Activated CD4-positive, CD25-positive, alpha-beta regulatory T cell (primary cell): ENCODE measurements around the gene RAB40C.

ENCODE experiments used
- DNase-seq, 4 experiments: peaks; one replicate each; lab custom pipeline; 2025; lab: John Stamatoyannopoulos, UW

The RAB40C gene

DNA sequence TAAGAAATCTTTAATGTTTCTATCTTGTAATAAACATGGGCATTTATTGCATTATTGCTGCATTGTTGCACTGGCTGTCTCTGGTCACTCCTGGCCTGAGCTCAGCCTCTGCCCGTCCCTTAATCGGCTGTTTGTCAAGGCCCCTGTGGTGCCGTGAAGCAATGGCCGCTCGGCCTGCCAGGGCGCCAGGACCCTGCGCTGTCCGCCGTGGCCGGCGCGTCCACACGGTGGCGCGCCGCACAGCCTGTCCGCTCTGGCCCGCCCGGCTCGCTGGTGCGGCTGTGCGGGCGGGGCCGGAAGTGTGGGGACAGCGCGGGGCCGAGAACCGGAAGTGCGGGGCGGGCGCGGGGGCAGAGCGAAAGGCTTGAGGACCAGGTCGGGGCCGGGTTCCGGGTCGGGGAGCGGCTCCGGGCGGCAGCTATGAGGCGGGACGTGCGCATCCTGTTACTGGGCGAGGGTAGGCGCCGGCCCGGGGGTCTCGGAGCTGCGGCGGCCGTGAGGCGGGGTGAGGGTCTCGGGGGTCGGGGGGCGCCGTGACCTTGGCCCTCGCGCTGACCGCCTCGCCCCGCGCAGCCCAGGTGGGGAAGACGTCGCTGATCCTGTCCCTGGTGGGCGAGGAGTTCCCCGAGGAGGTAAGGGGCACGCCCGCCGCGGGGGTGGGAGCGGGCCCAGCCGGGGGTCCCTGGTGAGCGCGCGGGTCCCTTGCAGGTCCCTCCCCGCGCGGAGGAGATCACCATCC lies 78.1 kb downstream of the RAB40C start, which contains the start of gene RHOT2:
Gene RHOT2 (plus strand): TSS at position 353 of the 739 bp plus-strand sequence. CDS start 68 bp downstream, at position 421.
- peak; percentile 83 to 93 (median 90) for DNase-seq

DNA sequence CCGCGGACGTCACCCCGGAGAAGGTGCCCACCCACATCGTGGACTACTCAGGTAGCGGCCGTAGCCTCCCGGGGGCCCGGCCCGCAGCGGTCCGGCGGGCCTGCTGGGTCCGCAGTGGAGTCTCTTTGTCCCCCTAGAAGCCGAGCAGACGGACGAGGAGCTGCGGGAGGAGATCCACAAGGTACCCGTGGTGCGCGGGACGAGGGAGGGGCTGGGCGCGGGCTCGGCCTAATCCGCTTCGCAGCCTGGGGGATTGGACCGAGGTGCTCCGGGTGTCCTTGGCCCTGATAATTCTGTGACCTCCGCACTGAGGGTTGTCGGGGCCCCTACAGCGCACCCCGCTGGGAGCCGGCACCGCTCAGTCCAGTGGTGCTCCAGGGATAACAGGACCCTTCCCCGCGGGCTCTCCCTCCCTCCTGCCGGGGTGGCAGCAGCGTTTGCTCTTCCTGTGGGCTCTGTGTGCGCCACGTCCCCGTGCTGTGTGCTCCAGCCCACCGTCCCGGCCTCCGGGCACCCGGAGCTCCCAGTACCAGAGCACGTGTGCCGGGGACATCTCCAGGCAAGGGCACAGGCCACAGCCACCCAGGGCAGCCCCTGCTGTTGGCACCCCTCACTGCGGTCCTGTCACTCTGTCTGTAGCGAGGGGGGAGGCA lies 78.8 kb downstream of the RAB40C start:
- no peak for DNase-seq

- DNase-seq: no peak
Observed at GRCh38 chr16:669666-670065, 79.8 kb downstream of the RAB40C start.

DNA sequence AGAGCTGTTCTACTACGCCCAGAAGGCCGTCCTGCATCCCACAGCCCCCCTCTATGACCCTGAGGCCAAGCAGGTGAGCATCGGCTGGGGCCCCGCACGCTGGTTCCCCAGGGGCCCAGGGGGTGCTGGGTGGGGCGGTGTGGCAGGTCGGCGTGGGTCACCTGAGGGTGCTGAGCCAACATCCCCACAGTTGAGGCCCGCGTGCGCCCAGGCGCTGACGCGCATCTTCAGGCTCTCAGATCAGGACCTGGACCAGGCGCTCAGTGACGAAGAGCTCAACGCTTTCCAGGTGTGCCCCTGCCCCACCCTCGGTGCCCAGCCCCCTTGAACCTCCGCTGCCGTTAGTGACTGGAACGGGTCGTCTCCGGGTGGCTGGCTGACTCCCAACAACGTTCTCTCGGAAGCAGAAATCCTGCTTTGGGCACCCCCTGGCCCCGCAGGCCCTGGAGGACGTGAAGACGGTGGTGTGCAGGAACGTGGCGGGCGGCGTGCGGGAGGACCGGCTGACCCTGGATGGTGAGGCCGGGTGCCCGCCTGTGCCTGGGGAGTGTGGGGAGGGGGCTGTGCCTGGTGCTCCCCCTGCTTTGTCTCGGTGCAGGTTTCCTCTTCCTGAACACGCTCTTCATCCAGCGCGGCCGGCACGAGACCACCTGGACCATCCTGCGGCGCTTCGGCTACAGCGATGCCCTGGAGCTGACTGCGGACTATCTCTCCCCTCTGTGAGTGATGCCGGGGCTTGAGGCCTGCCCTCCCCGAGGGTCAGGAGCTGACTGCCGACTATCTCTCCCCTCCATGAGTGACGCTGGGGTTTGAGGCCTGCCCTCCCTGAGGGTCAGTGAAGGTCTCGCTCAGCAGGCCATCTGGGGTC lies 80.9 kb downstream of the RAB40C start:
- DNase-seq: no peak

DNA sequence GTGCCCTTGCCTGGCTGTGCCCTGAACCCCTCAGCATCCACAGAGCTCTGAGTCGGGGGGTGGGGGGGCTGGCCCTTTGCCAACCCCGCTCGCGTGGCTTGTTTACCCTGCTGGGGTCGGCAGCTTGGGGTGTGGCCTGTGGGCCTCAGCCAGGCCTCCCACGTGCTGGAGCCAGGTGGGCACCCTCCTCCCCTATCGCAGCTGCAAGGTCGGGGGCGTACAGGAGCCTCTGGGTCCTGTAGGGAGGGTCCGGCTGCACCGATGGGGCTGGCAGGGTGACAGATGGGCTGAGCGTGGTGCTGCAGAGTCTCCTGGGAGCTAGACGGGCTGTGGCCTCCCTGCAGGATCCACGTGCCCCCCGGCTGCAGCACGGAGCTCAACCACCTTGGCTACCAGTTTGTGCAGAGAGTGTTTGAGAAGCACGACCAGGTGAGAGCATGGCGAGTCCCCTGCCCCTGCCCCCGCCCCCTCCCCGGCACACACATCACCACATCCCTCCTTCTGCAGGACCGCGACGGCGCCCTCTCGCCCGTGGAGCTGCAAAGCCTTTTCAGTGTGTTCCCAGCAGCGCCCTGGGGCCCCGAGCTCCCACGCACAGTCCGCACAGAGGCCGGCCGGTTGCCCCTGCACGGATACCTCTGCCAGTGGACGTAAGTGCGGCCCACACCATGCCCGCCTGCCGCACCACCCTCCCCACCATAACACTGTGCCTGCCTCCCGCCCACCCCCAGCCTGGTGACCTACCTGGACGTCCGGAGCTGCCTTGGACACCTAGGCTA lies 81.7 kb downstream of the RAB40C start:
- DNase-seq: no peak

- DNase-seq: no peak
Observed at GRCh38 chr16:672371-672770, 82.5 kb downstream of the RAB40C start.

DNA sequence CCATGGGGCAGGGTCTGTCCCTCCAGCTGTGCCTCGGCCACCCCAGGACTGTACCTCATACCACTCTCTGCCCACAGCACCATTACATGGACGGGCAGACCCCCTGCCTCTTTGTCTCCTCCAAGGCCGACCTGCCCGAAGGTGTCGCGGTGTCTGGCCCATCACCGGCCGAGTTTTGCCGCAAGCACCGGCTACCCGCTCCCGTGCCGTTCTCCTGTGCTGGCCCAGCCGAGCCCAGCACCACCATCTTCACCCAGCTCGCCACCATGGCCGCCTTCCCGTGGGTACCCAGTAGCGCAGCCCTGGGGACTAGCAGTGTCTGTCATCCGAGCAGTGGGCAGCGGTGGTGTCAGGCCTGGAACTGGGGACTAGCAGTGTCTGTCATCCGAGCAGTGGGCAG lies 83.0 kb downstream of the RAB40C start:
- DNase-seq: no peak

- DNase-seq: no peak
Observed at GRCh38 chr16:673399-673991, 83.6 kb downstream of the RAB40C start.

DNA sequence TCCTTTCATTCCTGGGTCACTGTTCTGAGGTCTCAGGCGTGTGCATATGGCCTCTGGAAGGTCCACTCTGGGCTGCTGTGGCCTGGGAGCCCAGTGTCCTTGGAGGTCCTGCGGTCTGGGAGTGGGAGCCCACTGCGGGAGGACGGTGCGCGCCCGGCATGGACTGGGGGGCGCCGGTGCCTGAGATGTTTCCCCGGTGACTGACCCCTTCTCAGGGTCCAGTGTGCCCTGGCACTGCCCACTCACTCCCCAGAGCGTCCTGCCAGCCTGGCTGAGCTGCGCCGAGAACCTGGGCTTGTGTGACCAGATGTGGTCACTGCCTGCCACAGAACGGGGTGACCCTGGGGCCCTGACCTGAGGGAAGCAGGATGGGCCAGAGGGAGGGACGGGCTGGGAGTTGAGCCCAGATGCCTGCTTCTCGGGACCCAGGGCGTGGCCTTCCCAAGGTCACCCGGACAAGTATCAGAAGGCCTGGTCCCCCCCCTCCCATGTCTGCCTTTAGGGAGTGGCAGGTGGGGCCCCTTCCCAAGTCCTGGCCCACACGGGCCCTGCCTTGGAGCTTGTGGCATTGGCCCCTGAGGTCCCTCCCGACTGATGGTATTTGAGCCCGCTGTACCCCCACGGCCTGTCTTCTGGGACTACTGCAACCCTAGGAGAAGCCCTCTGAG lies 84.5 kb downstream of the RAB40C start:
- DNase-seq: no peak

GRCh38 chr16:674968-675883 lies 85.4 kb downstream of the RAB40C start, which contains the start of gene RHBDL1:
TSS of gene RHBDL1 (plus strand) at chr16:675671. CDS start at chr16:675791, 120 bp downstream.
- DNase-seq: no peak

GRCh38 chr16:675884-676564 lies 86.2 kb downstream of the RAB40C start:
- no peak for DNase-seq

- no peak for DNase-seq
Observed at GRCh38 chr16:676565-676902, 86.7 kb downstream of the RAB40C start.

DNA sequence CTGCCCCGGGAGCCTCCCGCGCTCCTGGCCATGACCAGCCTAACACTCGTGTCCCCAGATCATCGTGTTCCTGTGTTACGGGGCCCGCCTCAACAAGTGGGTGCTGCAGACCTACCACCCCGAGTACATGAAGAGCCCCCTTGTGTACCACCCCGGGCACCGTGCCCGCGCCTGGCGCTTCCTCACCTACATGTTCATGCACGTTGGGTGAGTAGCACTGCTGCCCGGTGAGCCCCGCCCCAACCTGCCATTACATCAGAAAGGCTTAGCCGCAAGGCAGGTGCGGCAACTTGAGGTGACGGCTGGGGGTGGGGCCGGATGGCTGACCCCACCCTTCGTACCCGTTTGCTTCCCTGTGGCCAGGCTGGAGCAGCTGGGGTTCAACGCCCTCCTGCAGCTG lies 87.0 kb downstream of the RAB40C start:
- no peak for DNase-seq

GRCh38 chr16:677316-678190 lies 87.7 kb downstream of the RAB40C start:
- DNase-seq: no peak

DNA sequence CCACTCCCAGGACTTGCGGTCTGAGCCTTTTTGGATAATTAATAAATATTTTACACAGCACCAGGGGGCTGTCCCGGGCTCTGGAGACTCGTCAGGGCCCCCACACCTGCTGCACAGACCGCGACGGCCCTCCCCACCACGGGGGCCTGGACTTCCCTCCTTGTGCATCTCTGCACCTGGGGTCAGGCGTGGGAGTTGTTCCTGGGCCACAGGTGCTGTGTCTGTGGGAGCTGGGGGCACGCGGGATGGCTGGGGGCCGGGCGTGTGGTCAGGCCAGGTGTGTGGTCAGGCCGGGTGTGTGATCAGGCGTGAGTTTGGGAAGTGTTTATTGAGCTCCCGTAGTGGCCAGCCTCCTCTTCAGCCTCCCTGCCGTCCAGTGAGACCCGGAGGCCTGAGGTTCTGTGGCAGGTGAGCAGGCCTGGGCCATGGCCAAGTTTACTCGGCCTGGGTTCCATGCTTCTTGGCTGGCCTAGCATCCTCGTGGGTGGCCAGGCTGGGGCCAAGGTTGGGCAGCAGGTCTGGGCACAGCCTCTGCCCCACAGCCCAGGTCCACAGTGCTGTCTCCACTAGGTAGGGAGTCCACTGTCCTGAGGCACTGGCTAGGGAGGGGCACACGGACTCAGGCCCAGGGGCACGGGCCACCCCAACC lies 88.5 kb downstream of the RAB40C start:
- DNase-seq: no peak
